Lung (tissue), 12 donors: ENCODE results near the gene C16orf86. TPM values are rescaled to one million over a fixed set of nuclear protein-coding genes. Genes with fewer than 3 reads are reported as not detected.

Experiments used
- ATAC-seq: fragments of 200-7000 bp; cut with Tn5 transposase; one replicate; pipeline ENCODE4 v1.9.1; 2020; ENCODE audit warnings: moderate number of reproducible peaks; ENCODE audit not compliant: insufficient read depth, low FRiP score
- DNase-seq, 3 donors: peaks; one replicate each; pipeline ENCODE4 v3.0.0-alpha.2; 2013 to 2017
- H3K27ac ChIP-seq, 2 donors: one replicate each; pipeline ENCODE4 v1.5.1; 2013; ENCODE audit warnings: mild to moderate bottlenecking in 2 of 2, moderate library complexity in 2 of 2, control low read depth in 1 of 2, inconsistent platforms in 1 of 2, low read depth in 1 of 2, low read length in 1 of 2
- H3K27me3 ChIP-seq, 3 donors: one replicate each; pipeline ENCODE4 v1.5.1; 2013; ENCODE audit warnings: low read length in 2 of 3; ENCODE audit not compliant: control insufficient read depth in 3 of 3, insufficient read depth in 3 of 3
- H3K36me3 ChIP-seq, 4 donors: one replicate each; pipeline ENCODE4 v1.5.1; 2013; ENCODE audit warnings: low read length in 4 of 4, mild to moderate bottlenecking in 1 of 4, moderate library complexity in 1 of 4; ENCODE audit not compliant: control insufficient read depth in 4 of 4, insufficient read depth in 4 of 4
- H3K4me1 ChIP-seq, 5 donors: one replicate each; pipeline ENCODE4 v1.5.1; 2013; ENCODE audit warnings: low read length in 5 of 5, mild to moderate bottlenecking in 2 of 5, moderate library complexity in 1 of 5; ENCODE audit not compliant: control insufficient read depth in 5 of 5, insufficient read depth in 5 of 5
- H3K4me3 ChIP-seq: one replicate; pipeline ENCODE4 v1.5.1; 2013; ENCODE audit warnings: mild to moderate bottlenecking, control low read depth, moderate library complexity
- H3K9ac ChIP-seq, 2 donors: one replicate each; pipeline ENCODE4 v1.5.1; 2013; ENCODE audit warnings: low read length in 2 of 2, control low read depth in 1 of 2; ENCODE audit not compliant: insufficient read depth in 1 of 2
- H3K9me3 ChIP-seq, 4 donors: one replicate each; pipeline ENCODE4 v1.5.1; 2013; ENCODE audit warnings: low read length in 3 of 4, mild to moderate bottlenecking in 1 of 4, moderate library complexity in 1 of 4; ENCODE audit not compliant: control insufficient read depth in 4 of 4, insufficient read depth in 3 of 4
- CTCF ChIP-seq: IDR thresholded peaks from 2 replicates; pipeline ENCODE4 v1.5.1; 2012; ENCODE audit warnings: mild to moderate bottlenecking; ENCODE audit errors: control extremely low read depth, extremely low read depth
- WGBS, 2 donors: extraction: QIAGEN DNeasy Blood & Tissue Kit; methylation state at CpG; one replicate each; pipeline ENCODE4 v1.1.7; 2013; 5-methylcytosine and 5-hydroxymethylcytosine counted together
- polyA plus RNA-seq, 2 donors: library from polyadenylated mRNA; stranded (reverse); fragments of 200-250 nt; gene quantifications; one replicate each; pipeline ENCODE4 v1.2.1, GENCODE V29; 2013
- total RNA-seq, 2 donors: library from RNA; depleted of rRNA in 1 of 2; stranded (reverse); fragments of >200 nt in 1 of 2; gene quantifications; one replicate each; pipeline ENCODE4 v1.2.1, GENCODE V29; 2014 to 2021
- donor health status: control.
- donor health status: control.
- donor health status: Bipolar disorder and iron deficiency.
- donor health status: healthy.
- donor health status: DM: yes; HTN: yes; CAD: no.

C16orf86 gene
- total and polyA plus RNA-seq, 4 donors = 3.7 to 6.4 (median 5.2) TPM

- Histone ChIP-seq H3K9ac (no peak overlapping the region), H3K27me3 (peaks cover 0 to 56% (median 54%) of the 10 kb centered on the region in 3 donors), H3K9me3 (no peaks in the 10 kb centered on the region), H3K36me3 (no peaks in the 10 kb centered on the region), H3K27ac (no peak overlapping the region), H3K4me3 (no peak overlapping the region), H3K4me1 (peaks cover 0 to 3% (median 0%) of the 10 kb centered on the region in 5 donors)
- DNase-seq (no peak), ATAC-seq (no peak)
- 86 to 90% methylated on average over 11 to 13 of the region's 13 CpGs for WGBS, 2 donors
- no peak for TF ChIP-seq CTCF
These were observed 18.9 kb upstream of the C16orf86 start for GRCh38 chr16:67647681-67648080.

- no peak for TF ChIP-seq CTCF
- no peak for ATAC-seq
- no peak overlapping the region for H3K9ac ChIP-seq
- H3K36me3 ChIP-seq = no peaks in the 10 kb centered on the region
- H3K4me3 ChIP-seq = no peak overlapping the region
- 51 to 77% methylated on average over 56 to 65 of the region's 65 CpGs for WGBS, 2 donors
- peaks cover 0 to 56% (median 56%) of the 10 kb centered on the region in 3 donors for H3K27me3 ChIP-seq
- DNase-seq = peak in 1 of 3 donors; percentile 12
- no peaks in the 10 kb centered on the region for H3K9me3 ChIP-seq
- H3K4me1 ChIP-seq = peaks cover 0 to 4% (median under 1%) of the 10 kb centered on the region in 5 donors
- no peak overlapping the region for H3K27ac ChIP-seq
These were observed 18.4 kb upstream of the C16orf86 start for GRCh38 chr16:67648088-67648763.

- TF ChIP-seq CTCF = no peak
- Histone ChIP-seq H3K27me3 (peaks cover 0 to 57% (median 54%) of the 10 kb centered on the region in 3 donors), H3K4me3 (no peak overlapping the region), H3K9ac (no peak overlapping the region), H3K4me1 (peaks cover 0 to 9% (median 5%) of the 10 kb centered on the region in 5 donors), H3K27ac (no peak overlapping the region), H3K9me3 (no peaks in the 10 kb centered on the region), H3K36me3 (no peaks in the 10 kb centered on the region)
- no peak for ATAC-seq
- peak in 1 of 3 donors; percentile 7 for DNase-seq
- 65 to 83% methylated on average over 35 of the region's 35 CpGs for WGBS, 2 donors
These were observed 17.7 kb upstream of the C16orf86 start for GRCh38 chr16:67648764-67649407.
